ENCODE measurements around the gene SP2.

SP2 gene

DNA sequence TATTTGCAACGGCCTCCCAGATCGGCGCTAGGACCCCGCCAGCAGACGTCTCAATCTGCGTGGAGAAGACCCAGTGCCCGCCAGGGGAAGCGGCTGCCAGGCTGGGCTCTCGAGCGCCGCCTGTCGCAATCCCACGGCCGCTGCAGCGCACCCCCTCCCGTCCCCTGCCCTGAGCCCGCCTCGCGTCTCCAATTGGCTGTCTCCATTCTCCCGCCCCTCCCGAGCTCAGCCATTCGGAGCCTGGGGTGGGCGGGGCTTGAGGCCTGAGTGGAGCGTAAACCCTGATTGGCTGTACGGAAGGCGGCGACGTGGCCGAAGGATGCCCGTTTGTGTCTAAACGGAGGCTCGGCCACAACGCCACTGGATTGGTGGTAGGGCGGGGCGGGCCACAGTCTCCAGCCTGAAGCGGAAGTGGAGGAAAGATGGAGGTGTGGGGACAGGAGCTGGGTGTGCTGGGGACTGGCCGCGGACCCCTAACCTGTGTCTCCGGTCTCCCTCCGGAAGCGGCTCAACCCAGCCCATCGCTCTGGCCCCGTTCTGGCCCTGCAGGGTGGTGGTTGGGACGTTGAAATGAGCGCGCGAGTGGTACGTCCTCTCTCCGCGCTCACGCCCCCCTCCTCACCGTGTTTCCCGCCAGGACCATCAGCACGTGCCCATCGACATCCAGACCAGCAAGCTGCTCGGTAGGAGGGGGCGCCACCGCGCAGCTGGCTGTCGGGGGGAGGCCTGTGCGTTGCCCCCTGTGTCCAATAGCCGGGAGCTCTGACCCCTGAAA lies 74.9 kb downstream of the SP2 start, which contains the start of gene CDK5RAP3:
TSS of gene CDK5RAP3 (plus strand) at position 389 of the 775 bp plus-strand sequence. CDS start at position 423, 34 bp downstream.
- TF ChIP-seq NFIC (IDR thresholded peaks at IDR 0.05) (peak; percentile 29; the same call in 1 of the 2 replicates), YY1 (IDR thresholded peaks at IDR 0.05; ENCODE audit: low read depth) (peak; percentile 73), TCF12 (IDR thresholded peaks at IDR 0.05; ENCODE audit: low read depth) (no peak), RAD21 (IDR thresholded peaks at IDR 0.05; ENCODE audit: low read depth) (peak; percentile 78), TEAD4 (IDR thresholded peaks at IDR 0.05) (0 out of 2 replicates have a peak, but pooled peaks have one; percentile 34), TAF1 (IDR thresholded peaks at IDR 0.05; ENCODE audit: low read depth) (peak; percentile 64), EGR1 (IDR thresholded peaks at IDR 0.05) (no peak), CEBPB (IDR thresholded peaks at IDR 0.05) (no peak), ZBTB7A (IDR thresholded peaks at IDR 0.05; ENCODE audit: low read depth) (0 out of 2 replicates have a peak, but pooled peaks have one; percentile 55), EP300 (IDR thresholded peaks at IDR 0.05; ENCODE audit: borderline replicate concordance) (no peak), FOXM1 (IDR thresholded peaks at IDR 0.05; ENCODE audit: borderline replicate concordance, low read depth) (no peak), CREB1 (IDR thresholded peaks at IDR 0.05; ENCODE audit: low read depth) (peak; percentile 59)
- TF ChIP-seq, protein P1, sequence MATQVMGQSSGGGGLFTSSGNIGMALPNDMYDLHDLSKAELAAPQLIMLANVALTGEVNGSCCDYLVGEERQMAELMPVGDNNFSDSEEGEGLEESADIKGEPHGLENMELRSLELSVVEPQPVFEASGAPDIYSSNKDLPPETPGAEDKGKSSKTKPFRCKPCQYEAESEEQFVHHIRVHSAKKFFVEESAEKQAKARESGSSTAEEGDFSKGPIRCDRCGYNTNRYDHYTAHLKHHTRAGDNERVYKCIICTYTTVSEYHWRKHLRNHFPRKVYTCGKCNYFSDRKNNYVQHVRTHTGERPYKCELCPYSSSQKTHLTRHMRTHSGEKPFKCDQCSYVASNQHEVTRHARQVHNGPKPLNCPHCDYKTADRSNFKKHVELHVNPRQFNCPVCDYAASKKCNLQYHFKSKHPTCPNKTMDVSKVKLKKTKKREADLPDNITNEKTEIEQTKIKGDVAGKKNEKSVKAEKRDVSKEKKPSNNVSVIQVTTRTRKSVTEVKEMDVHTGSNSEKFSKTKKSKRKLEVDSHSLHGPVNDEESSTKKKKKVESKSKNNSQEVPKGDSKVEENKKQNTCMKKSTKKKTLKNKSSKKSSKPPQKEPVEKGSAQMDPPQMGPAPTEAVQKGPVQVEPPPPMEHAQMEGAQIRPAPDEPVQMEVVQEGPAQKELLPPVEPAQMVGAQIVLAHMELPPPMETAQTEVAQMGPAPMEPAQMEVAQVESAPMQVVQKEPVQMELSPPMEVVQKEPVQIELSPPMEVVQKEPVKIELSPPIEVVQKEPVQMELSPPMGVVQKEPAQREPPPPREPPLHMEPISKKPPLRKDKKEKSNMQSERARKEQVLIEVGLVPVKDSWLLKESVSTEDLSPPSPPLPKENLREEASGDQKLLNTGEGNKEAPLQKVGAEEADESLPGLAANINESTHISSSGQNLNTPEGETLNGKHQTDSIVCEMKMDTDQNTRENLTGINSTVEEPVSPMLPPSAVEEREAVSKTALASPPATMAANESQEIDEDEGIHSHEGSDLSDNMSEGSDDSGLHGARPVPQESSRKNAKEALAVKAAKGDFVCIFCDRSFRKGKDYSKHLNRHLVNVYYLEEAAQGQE (IDR thresholded peaks at IDR 0.05; ENCODE audit: low read depth): no peak
- TF ChIP-seq, protein P2, sequence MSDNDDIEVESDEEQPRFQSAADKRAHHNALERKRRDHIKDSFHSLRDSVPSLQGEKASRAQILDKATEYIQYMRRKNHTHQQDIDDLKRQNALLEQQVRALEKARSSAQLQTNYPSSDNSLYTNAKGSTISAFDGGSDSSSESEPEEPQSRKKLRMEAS (IDR thresholded peaks at IDR 0.05): peak; percentile 100
- TF ChIP-seq, protein P3, sequence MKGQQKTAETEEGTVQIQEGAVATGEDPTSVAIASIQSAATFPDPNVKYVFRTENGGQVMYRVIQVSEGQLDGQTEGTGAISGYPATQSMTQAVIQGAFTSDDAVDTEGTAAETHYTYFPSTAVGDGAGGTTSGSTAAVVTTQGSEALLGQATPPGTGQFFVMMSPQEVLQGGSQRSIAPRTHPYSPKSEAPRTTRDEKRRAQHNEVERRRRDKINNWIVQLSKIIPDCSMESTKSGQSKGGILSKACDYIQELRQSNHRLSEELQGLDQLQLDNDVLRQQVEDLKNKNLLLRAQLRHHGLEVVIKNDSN (IDR thresholded peaks at IDR 0.05): peak; percentile 71

DNA sequence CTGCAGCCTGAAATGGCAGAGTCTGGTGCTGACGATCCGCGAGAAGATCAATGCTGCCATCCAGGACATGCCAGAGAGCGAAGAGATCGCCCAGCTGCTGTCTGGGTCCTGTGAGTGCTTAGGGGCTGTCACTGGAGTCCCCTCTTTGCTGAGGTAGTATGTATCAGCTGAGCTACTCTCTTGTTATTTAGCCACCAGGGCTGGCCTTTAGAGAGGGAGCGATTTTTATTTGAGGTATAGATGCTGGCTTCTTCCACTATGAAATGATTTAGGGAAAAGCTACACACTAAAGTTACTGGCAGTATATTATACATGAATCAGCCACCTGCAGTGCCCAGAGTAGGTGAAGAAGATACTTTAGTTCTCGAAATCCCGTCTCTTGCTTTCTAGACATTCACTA lies 77.5 kb downstream of the SP2 start:
- TF ChIP-seq, protein P3 (IDR thresholded peaks at IDR 0.05): no peak
- TF ChIP-seq NFIC (IDR thresholded peaks at IDR 0.05) (no peak), CREB1 (IDR thresholded peaks at IDR 0.05; ENCODE audit: low read depth) (no peak), TAF1 (IDR thresholded peaks at IDR 0.05; ENCODE audit: low read depth) (no peak), TEAD4 (IDR thresholded peaks at IDR 0.05) (no peak), EP300 (IDR thresholded peaks at IDR 0.05; ENCODE audit: borderline replicate concordance) (no peak), YY1 (IDR thresholded peaks at IDR 0.05; ENCODE audit: low read depth) (no peak), TCF12 (IDR thresholded peaks at IDR 0.05; ENCODE audit: low read depth) (no peak), ZBTB7A (IDR thresholded peaks at IDR 0.05; ENCODE audit: low read depth) (no peak), CEBPB (IDR thresholded peaks at IDR 0.05) (no peak), EGR1 (IDR thresholded peaks at IDR 0.05) (no peak), FOXM1 (IDR thresholded peaks at IDR 0.05; ENCODE audit: borderline replicate concordance, low read depth) (no peak), RAD21 (IDR thresholded peaks at IDR 0.05; ENCODE audit: low read depth) (no peak)
- TF ChIP-seq, protein P2 (IDR thresholded peaks at IDR 0.05): no peak
- TF ChIP-seq, protein P1 (IDR thresholded peaks at IDR 0.05; ENCODE audit: low read depth): no peak

DNA sequence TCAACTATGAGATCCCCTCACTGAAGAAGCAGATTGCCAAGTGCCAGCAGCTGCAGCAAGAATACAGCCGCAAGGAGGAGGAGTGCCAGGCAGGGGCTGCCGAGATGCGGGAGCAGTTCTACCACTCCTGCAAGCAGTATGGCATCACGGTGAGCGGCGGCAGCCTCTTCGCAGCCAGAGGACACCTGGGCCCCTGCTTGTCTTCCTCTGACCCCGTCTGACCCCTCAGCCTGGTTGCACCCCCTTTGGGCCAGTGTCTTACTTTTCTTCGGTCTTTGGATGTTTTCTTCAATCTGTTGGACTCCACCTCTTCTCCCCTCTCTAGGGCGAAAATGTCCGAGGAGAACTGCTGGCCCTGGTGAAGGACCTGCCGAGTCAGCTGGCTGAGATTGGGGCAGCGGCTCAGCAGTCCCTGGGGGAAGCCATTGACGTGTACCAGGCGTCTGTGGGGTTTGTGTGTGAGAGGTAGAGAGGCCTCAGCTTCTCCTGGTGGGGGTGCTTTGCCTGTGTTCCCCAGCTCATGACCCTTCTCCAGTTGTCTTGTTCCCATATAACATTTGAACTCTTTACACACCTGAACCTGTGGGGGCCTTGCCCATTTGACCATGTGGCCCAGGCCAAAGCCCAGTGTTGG lies 79.3 kb downstream of the SP2 start:
- TF ChIP-seq RAD21 (IDR thresholded peaks at IDR 0.05; ENCODE audit: low read depth) (no peak), CREB1 (IDR thresholded peaks at IDR 0.05; ENCODE audit: low read depth) (no peak), TCF12 (IDR thresholded peaks at IDR 0.05; ENCODE audit: low read depth) (no peak), TEAD4 (IDR thresholded peaks at IDR 0.05) (no peak), FOXM1 (IDR thresholded peaks at IDR 0.05; ENCODE audit: borderline replicate concordance, low read depth) (no peak), EGR1 (IDR thresholded peaks at IDR 0.05) (no peak), ZBTB7A (IDR thresholded peaks at IDR 0.05; ENCODE audit: low read depth) (no peak), YY1 (IDR thresholded peaks at IDR 0.05; ENCODE audit: low read depth) (no peak), NFIC (IDR thresholded peaks at IDR 0.05) (no peak), CEBPB (IDR thresholded peaks at IDR 0.05) (no peak), TAF1 (IDR thresholded peaks at IDR 0.05; ENCODE audit: low read depth) (no peak), EP300 (IDR thresholded peaks at IDR 0.05; ENCODE audit: borderline replicate concordance) (no peak)
- TF ChIP-seq, protein P3 (IDR thresholded peaks at IDR 0.05): no peak
- TF ChIP-seq, protein P1 (IDR thresholded peaks at IDR 0.05; ENCODE audit: low read depth): no peak
- TF ChIP-seq, protein P2 (IDR thresholded peaks at IDR 0.05): no peak

All from Ishikawa (cell line).